ENCODE measurements around the gene OLIG1.

DNA sequence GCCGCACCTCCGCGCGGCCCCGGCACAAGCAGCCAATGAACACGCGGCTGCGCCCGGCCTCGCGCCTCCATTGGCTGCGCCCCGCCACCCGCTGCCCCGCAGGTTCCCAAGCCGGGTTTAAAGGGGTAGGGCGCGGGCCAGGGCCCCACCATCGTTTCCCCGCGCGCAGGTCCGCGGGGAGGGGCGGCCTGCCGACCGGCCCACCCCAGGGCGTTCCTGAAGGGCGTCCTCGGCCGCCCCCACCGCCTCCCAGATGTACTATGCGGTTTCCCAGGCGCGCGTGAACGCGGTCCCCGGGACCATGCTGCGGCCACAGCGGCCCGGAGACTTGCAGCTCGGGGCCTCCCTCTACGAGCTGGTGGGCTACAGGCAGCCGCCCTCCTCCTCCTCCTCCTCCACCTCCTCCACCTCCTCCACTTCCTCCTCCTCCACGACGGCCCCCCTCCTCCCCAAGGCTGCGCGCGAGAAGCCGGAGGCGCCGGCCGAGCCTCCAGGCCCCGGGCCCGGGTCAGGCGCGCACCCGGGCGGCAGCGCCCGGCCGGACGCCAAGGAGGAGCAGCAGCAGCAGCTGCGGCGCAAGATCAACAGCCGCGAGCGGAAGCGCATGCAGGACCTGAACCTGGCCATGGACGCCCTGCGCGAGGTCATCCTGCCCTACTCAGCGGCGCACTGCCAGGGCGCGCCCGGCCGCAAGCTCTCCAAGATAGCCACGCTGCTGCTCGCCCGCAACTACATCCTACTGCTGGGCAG, at the start of gene OLIG1:
- TF ChIP-seq, protein P1, sequence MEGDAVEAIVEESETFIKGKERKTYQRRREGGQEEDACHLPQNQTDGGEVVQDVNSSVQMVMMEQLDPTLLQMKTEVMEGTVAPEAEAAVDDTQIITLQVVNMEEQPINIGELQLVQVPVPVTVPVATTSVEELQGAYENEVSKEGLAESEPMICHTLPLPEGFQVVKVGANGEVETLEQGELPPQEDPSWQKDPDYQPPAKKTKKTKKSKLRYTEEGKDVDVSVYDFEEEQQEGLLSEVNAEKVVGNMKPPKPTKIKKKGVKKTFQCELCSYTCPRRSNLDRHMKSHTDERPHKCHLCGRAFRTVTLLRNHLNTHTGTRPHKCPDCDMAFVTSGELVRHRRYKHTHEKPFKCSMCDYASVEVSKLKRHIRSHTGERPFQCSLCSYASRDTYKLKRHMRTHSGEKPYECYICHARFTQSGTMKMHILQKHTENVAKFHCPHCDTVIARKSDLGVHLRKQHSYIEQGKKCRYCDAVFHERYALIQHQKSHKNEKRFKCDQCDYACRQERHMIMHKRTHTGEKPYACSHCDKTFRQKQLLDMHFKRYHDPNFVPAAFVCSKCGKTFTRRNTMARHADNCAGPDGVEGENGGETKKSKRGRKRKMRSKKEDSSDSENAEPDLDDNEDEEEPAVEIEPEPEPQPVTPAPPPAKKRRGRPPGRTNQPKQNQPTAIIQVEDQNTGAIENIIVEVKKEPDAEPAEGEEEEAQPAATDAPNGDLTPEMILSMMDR (IDR thresholded peaks at IDR 0.05) = no peak
- TF ChIP-seq JUND (IDR thresholded peaks at IDR 0.05) = no peak
- TF ChIP-seq POLR2AphosphoS5 (IDR thresholded peaks at IDR 0.05; ENCODE audit: low read depth, low read length) = no peak

All from SK-N-SH (cell line).